KBM-7 (cell line): ENCODE data around the gene GOLGA6C.
"Not testable (repeated sequence)": the region's sequence is repeated elsewhere in the genome, so short reads cannot be mapped to it uniquely, and the experiment has no call there.

Experiments
- DNase-seq: peaks from one replicate; pipeline ENCODE4 v3.0.0-alpha.2; 2015
- in situ Hi-C: fragments of 300-500 bp; cut with MboI; formaldehyde crosslinking; loops from 2 replicates; pipeline ENCODE4 v1.14.3; 2020; ENCODE audit warnings: low sequenced_read_pairs, low pct_unique_long_range_greater_than_20kb, mixed read lengths

The GOLGA6C gene

DNA sequence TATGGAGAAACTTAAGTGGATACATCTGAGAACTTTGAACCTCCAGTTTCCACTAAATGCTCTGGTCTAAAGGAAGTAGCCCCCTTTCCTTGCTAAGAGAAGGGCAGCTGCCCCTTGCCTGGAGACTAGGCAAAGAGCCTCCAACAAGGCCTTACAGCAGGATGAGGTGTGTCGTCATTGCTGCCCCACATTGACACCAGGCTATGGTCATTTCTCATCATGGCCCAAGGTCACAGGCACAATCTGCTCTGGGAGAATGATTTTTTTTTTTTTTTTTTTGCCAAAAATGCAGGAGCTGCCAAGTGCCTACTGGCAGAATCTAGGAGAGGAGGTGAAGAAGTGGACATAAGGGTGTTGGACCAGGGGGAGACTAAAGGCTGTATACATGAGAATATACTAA lies 12.4 kb upstream of the GOLGA6C start:
- in situ Hi-C loops, DNase-seq: not testable (repeated sequence)

GRCh38 chr15:75248991-75249390 lies 9.1 kb upstream of the GOLGA6C start:
- in situ Hi-C loops, DNase-seq: not testable (repeated sequence)

DNA sequence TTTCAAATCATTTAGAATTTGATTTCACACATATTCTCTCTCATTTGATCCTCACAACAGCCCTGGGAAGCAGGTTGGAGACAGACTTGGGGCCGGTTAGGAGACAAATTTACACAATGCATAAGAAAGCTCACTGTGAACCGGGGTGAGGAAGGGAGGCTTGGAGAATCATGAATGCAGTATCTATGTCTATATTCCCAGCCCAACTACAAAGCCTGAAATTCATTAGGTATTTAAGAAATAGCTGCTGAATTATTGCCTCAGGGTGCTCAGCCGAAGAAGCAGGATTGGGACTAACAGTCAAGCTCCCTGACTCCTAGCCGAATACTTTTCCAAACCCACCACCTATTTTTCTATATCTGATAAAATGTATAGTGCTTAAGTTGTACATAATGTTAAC lies 8.4 kb upstream of the GOLGA6C start:
- in situ Hi-C loops, result no loop called here
- DNase-seq, result no peak

- in situ Hi-C loops, result not testable (repeated sequence)
Measured at GRCh38 chr15:75251343-75251742, 6.8 kb upstream of the GOLGA6C start.

DNA sequence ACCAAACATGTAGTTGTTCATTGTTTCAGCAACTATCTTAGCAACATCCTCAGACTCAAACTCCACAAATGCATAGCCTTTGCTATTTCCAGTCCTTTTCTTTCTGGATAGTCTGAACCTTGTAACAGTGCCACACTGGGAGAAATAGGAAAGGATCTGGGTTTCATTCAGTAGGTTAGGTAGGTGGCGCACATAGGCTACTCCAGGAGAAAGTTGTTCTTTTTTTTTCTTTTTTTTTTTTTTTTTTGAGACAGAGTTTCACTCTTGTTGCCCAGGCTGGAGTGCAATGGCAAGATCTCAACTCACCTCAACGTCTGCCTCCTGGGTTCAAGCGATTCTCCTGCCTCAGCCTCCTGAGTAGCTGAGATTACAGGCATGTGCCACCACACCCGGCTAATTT lies 5.8 kb upstream of the GOLGA6C start:
- DNase-seq, in situ Hi-C loops: not testable (repeated sequence)

More at GRCh38 chr15:75251343-75251742, 6.8 kb upstream of the GOLGA6C start:
- DNase-seq, result not testable (repeated sequence)

- DNase-seq, in situ Hi-C loops: not testable (repeated sequence)
Measured at GRCh38 chr15:75258620-75259343, 648 bp downstream of the GOLGA6C start.

GRCh38 chr15:75259873-75260272 lies 1.7 kb downstream of the GOLGA6C start:
- DNase-seq, in situ Hi-C loops: not testable (repeated sequence)

DNA sequence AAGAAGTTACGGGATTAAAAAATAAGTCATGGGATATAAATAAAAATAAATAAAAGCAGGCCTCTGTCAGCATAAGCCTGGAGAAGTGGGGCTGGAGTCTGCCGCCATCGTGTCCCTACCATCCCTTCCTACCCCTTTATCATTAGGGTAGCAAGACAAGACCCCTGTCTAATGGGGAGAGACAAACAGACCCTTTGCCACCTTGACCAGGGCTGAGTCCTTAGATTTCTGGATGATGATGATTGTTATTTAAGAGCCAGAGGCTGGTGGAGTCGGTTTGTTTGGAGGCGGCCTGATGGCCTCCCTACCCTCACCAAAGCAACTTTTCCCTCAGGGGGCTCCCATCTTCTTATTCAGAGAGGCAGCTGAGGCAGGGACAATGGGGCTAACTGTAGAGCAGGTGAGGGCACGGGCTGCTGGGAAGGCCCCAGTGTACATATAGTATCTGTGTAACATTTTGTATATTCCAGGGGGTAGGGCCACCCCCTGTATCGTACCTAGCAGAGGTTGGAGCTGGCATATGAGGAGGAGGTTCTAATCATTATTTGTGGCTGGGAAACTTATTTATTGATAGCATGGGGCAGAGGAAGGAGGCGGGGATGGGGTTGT lies 15.7 kb downstream of the GOLGA6C start:
- DNase-seq, in situ Hi-C loops: not testable (repeated sequence)

DNA sequence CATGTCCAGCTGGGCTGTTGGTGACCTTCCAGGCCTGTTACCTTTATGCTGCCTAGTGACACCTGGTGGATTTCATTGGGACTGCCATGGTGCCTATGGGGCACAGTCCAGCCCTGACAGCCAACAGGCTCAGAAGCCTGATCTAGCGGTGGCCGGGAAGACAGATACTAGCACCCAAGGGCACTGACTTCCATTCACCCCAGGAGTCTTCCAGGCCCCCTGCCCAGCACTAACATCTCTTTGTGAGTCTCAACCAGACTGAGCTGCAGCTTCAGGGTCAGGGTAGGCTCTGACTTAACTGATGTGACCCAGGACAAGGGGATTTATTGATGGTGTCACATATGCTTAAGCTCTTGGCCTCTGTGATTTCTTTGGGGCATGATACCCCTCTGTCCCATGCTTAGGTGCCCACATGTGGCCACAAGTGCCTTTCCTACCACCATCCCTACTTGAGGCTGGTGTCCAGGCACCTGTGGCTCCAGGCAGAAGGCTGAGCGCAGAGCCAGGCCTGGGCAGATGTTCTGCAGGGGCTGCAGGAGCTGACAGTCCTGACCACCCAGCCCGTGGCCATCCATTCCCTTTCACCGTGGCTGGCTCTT lies 16.5 kb downstream of the GOLGA6C start:
- DNase-seq, result peak; percentile 32

DNA sequence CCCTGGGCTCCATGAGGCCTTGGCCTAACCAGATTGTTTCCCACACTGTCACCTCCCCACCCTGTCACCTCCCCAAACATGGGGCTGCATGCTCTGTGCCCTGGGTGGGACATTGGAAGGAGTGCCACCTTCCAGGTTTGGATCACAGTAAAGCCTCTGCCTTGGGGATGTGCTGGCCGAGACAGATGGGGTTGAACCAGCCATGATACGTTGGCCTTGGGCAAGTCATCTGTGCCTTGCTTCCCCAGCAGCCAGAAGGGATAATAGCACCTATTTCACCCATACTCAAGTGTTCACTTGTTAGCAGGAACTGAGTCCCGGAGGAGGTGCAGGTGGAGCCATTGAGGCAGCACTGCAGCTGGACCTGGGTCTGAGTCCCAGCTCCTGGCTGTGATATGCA lies 17.5 kb downstream of the GOLGA6C start:
- DNase-seq, in situ Hi-C loops: not testable (repeated sequence)

More for the DNA sequence above, 16.5 kb downstream of the GOLGA6C start:
- in situ Hi-C loops, result not testable (repeated sequence)

- in situ Hi-C loops, DNase-seq: not testable (repeated sequence)
Measured at GRCh38 chr15:75278497-75278896, 20.4 kb downstream of the GOLGA6C start.

- DNase-seq, in situ Hi-C loops: not testable (repeated sequence)
Measured at GRCh38 chr15:75282572-75282971, 24.4 kb downstream of the GOLGA6C start, which contains the start of gene GOLGA6D. GOLGA6D (plus strand) TSS chr15:75282835; CDS start chr15:75282876, 41 bp downstream.

- in situ Hi-C loops, DNase-seq: not testable (repeated sequence)
Measured at GRCh38 chr15:75284152-75284551, 26.0 kb downstream of the GOLGA6C start.

- DNase-seq, in situ Hi-C loops: not testable (repeated sequence)
Measured at GRCh38 chr15:75293660-75294059, 35.5 kb downstream of the GOLGA6C start.

- DNase-seq, in situ Hi-C loops: not testable (repeated sequence)
Measured at GRCh38 chr15:75298541-75299310, 40.6 kb downstream of the GOLGA6C start.

GRCh38 chr15:75299311-75299688 lies 41.2 kb downstream of the GOLGA6C start:
- DNase-seq, in situ Hi-C loops: not testable (repeated sequence)

GRCh38 chr15:75300026-75300425 lies 41.9 kb downstream of the GOLGA6C start:
- in situ Hi-C loops, result loop anchor here (25.0 kb wide), 1 partner anchor 488 kb away; the partner anchor contains the start of gene LMAN1L
- DNase-seq, result not testable (repeated sequence)

DNA sequence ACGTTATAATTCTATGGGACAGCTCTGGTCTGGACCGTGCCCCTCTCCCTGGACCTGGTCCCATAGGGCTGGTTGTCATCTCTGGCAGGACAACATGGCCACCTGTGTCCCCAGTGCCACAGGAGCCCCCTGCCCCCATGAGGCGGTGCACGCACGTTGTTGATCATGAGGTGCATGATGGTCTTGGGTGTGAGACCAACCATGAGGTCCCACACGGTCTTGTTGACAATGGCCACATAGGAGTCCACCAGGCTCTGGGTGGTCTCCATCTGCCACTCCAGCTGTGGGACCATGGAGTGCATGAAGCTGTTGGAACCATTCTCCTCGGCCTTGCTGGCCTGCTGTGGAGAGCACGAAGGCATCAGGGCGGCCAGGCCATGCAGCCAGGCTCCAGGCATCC lies 44.2 kb downstream of the GOLGA6C start:
- in situ Hi-C loops, result loop anchor here (25.0 kb wide), 1 partner anchor 490 kb away; the partner anchor contains the start of gene LMAN1L
- no peak for DNase-seq

DNA sequence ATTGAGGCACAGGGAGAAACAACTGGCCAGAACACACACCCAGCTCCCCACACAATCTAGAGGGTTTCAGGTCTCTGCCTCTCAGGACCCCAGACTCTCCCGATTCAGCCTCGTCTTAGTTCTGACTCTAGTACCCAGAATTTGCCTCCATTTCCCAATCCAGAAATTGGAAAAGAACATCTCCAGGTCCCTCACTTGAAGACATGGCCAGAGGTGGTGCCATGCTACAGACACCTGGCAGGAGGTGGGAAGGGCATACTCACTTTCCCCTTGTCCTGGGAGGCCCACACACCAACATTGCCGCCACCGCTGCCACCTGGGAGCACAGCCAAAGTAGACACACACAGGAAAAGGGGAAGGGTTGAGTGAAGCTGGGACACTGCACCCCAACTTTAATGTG lies 44.6 kb downstream of the GOLGA6C start:
- not testable (repeated sequence) for DNase-seq
- in situ Hi-C loops, result loop anchor here (25.0 kb wide), 1 partner anchor 490 kb away; the partner anchor contains the start of gene LMAN1L
